CD4-positive, alpha-beta T cell (primary cell): ENCODE data around the gene POC1B. TPM values are rescaled to one million over a fixed set of nuclear protein-coding genes. Genes with fewer than 3 reads are reported as not detected.

Experiments used
- ATAC-seq: fragments of 200-7000 bp; cut with Tn5 transposase; one replicate; pipeline ENCODE4 v1.10.0; 2022; ENCODE audit warnings: mild to moderate bottlenecking; ENCODE audit not compliant: poor library complexity
- CTCF ChIA-PET: fragments of 350-600 bp; sonication (Branson Sonifier 250); formaldehyde crosslinking; loops from one replicate; lab custom pipeline; 2021; ENCODE audit warnings: antibody characterized with exemption, inconsistent platforms; lab: Charles Lee
- POLR2A ChIA-PET: fragments of 350-600 bp; sonication (Branson Sonifier 250); formaldehyde crosslinking; loops from one replicate; lab custom pipeline; 2021; ENCODE audit warnings: antibody characterized with exemption, inconsistent platforms; lab: Charles Lee
- DNase-seq, 14 experiments: peaks; one replicate each; pipeline ENCODE4 v3.0.0-alpha.2; 2013 to 2020; ENCODE audit warnings: mixed read lengths in 2 of 14
- H3K27ac ChIP-seq, 2 donors: one replicate each; pipeline versions ENCODE4 v1.5.1 to v1.7.0; 2013; ENCODE audit warnings: low read length in 2 of 2, low read depth in 1 of 2, mild to moderate bottlenecking in 1 of 2
- H3K27me3 ChIP-seq, 2 experiments: 1 replicate in 1 of 2; 2 replicates in 1 of 2; pipeline versions ENCODE4 v1.6.1 to v1.7.0; 2013; ENCODE audit warnings: low read length in 2 of 2, control low read depth in 1 of 2, mild to moderate bottlenecking in 1 of 2, moderate library complexity in 1 of 2; ENCODE audit not compliant: insufficient read depth in 2 of 2, control insufficient read depth in 1 of 2
- H3K36me3 ChIP-seq: one replicate; pipeline ENCODE4 v1.6.1; 2013; ENCODE audit warnings: low read length, control low read depth; ENCODE audit not compliant: insufficient read depth
- H3K4me1 ChIP-seq: one replicate; pipeline ENCODE4 v1.6.1; 2013; ENCODE audit warnings: low read length, control low read depth; ENCODE audit not compliant: insufficient read depth
- H3K4me3 ChIP-seq: one replicate; pipeline ENCODE4 v1.5.1; 2013; ENCODE audit warnings: mild to moderate bottlenecking, low read length, moderate library complexity
- H3K9me3 ChIP-seq, 2 experiments: 1 replicate in 1 of 2; 2 replicates in 1 of 2; pipeline versions ENCODE4 v1.6.1 to v1.7.0; 2013; ENCODE audit warnings: low read length in 2 of 2, mild to moderate bottlenecking in 2 of 2, control low read depth in 1 of 2, moderate library complexity in 1 of 2; ENCODE audit not compliant: control insufficient read depth in 1 of 2, insufficient read depth in 1 of 2
- H3K27ac Mint-ChIP-seq: one replicate; pipeline ENCODE4 v1.8.0; 2020; ENCODE audit warnings: mixed read lengths
- H3K27me3 Mint-ChIP-seq: one replicate; pipeline ENCODE4 v1.8.0; 2021; ENCODE audit warnings: mixed read lengths
- H3K36me3 Mint-ChIP-seq: one replicate; pipeline ENCODE4 v1.8.0; 2021; ENCODE audit warnings: low read depth, mixed read lengths
- H3K4me1 Mint-ChIP-seq: one replicate; pipeline ENCODE4 v1.8.0; 2021; ENCODE audit warnings: low read depth, mixed read lengths
- H3K4me3 Mint-ChIP-seq: one replicate; pipeline ENCODE4 v1.8.0; 2020; ENCODE audit warnings: mild to moderate bottlenecking, mixed read lengths
- H3K9me3 Mint-ChIP-seq: one replicate; pipeline ENCODE4 v1.8.0; 2020; ENCODE audit warnings: mixed read lengths
- intact Hi-C, 2 experiments: fragments of 100-400 bp; cut with DNase I in 1 of 2; cut with micrococcal nuclease in 1 of 2; formaldehyde crosslinking; loops; one replicate each; pipeline versions ENCODE4 v1.15.1 to v1.9.0; 2023 to 2025; cut with DNase I, micrococcal nuclease
- total RNA-seq, 174 experiments: library from RNA in 2 of 174; stranded (reverse) in 2 of 174; gene quantifications; one replicate each; pipeline ENCODE4 v1.2.3 and lab custom pipeline; 2021 to 2026
- TF ChIP-seq, protein P1 (sequence below): fragments of 200-600 bp; IDR thresholded peaks from one replicate; pipeline ENCODE4 v1.8.0; 2022; ENCODE audit warnings: antibody characterized with exemption, mild to moderate bottlenecking

The POC1B gene
- total RNA-seq, 2 experiments from 2014 or later: 14.9 to 16.2 TPM

- Histone ChIP-seq H3K27ac (no peak overlapping the region), H3K36me3 (no peaks in the 10 kb centered on the region), H3K9me3 (no peaks in the 10 kb centered on the region), H3K27me3 (no peaks in the 10 kb centered on the region), H3K4me1 (no peaks in the 10 kb centered on the region), H3K4me3 (no peak overlapping the region)
- Mint-ChIP-seq H3K4me3 (no peak overlapping the region), H3K4me1 (peaks cover 6% of the 10 kb centered on the region), H3K9me3 (no peaks in the 10 kb centered on the region), H3K36me3 (no peaks in the 10 kb centered on the region), H3K27me3 (no peaks in the 10 kb centered on the region), H3K27ac (no peak overlapping the region)
- intact Hi-C loops: no loop called here
- no peak for ATAC-seq
- ChIA-PET CTCF (no interaction called here), POLR2A (no interaction called here)
- TF ChIP-seq, protein P1, sequence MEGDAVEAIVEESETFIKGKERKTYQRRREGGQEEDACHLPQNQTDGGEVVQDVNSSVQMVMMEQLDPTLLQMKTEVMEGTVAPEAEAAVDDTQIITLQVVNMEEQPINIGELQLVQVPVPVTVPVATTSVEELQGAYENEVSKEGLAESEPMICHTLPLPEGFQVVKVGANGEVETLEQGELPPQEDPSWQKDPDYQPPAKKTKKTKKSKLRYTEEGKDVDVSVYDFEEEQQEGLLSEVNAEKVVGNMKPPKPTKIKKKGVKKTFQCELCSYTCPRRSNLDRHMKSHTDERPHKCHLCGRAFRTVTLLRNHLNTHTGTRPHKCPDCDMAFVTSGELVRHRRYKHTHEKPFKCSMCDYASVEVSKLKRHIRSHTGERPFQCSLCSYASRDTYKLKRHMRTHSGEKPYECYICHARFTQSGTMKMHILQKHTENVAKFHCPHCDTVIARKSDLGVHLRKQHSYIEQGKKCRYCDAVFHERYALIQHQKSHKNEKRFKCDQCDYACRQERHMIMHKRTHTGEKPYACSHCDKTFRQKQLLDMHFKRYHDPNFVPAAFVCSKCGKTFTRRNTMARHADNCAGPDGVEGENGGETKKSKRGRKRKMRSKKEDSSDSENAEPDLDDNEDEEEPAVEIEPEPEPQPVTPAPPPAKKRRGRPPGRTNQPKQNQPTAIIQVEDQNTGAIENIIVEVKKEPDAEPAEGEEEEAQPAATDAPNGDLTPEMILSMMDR: no peak
- DNase-seq: no peak
These were observed 142.4 kb downstream of the POC1B start for GRCh38 chr12:89383235-89384049.

DNA sequence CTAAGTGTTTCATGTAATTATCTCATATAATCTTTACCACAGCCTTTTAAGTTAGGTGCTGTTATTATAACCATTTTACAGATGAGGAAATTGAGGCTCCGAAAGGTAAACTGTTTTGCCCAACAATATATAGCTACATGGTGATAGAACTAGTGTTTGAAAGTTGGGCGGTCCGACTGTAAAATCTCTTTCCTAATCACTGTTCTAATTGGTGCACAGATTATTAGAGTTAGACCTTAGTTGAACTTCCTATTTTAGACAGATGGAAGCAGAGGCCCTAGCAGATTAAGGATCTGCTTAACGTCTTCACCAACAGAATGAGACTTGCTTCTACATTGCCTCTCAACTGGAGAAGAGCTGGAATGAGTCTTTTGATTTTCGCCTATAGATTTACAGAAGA is 143.5 kb downstream of the POC1B start:
- Histone ChIP-seq H3K4me1 (no peaks in the 10 kb centered on the region), H3K4me3 (no peak overlapping the region), H3K27ac (no peak overlapping the region), H3K27me3 (no peaks in the 10 kb centered on the region), H3K36me3 (no peaks in the 10 kb centered on the region), H3K9me3 (no peaks in the 10 kb centered on the region)
- intact Hi-C loops: no loop called here
- CTCF ChIA-PET: no interaction called here
- POLR2A ChIA-PET: no interaction called here
- DNase-seq (no peak), ATAC-seq (no peak)
- Mint-ChIP-seq H3K27me3 (no peaks in the 10 kb centered on the region), H3K36me3 (no peaks in the 10 kb centered on the region), H3K4me3 (no peak overlapping the region), H3K4me1 (peaks cover 6% of the 10 kb centered on the region), H3K27ac (no peak overlapping the region), H3K9me3 (no peaks in the 10 kb centered on the region)
- TF ChIP-seq, protein P1: no peak

- Mint-ChIP-seq H3K4me3 (no peak overlapping the region), H3K4me1 (peaks cover 12% of the 10 kb centered on the region), H3K27me3 (no peaks in the 10 kb centered on the region), H3K9me3 (no peaks in the 10 kb centered on the region), H3K27ac (no peak overlapping the region), H3K36me3 (no peaks in the 10 kb centered on the region)
- intact Hi-C loops: no loop called here
- DNase-seq: no peak
- POLR2A ChIA-PET: no interaction called here
- H3K27ac ChIP-seq: no peak overlapping the region
- TF ChIP-seq, protein P1: no peak
- H3K4me1 ChIP-seq: peaks cover 5% of the 10 kb centered on the region
- H3K36me3 ChIP-seq: no peaks in the 10 kb centered on the region
- no peak overlapping the region for H3K4me3 ChIP-seq
- no peaks in the 10 kb centered on the region for H3K27me3 ChIP-seq
- no peak for ATAC-seq
- CTCF ChIA-PET: no interaction called here
- no peaks in the 10 kb centered on the region for H3K9me3 ChIP-seq
These were observed 145.9 kb downstream of the POC1B start for GRCh38 chr12:89379839-89380467.
